ENCODE data around the gene KCNQ1.

DNA sequence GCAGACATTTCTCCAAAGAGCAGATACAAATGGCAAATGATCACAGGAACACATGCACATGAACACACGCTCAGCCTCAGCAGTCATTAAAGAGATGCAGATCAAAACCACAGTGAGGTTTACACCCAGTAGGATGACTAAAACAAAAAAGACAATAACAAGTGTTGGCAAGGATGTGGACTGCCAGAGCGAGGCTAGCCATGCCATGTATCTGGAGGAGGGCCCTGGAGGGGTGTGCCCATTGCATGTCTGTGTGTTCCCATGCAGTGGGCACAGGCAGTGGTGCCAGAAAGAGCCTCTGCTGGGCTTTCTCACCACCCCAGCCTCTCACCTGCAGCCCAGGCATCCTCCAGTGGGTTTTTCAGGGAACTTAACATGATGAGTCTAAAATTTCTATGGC is 309.2 kb downstream of the KCNQ1 start:
- TF ChIP-seq, protein P1, sequence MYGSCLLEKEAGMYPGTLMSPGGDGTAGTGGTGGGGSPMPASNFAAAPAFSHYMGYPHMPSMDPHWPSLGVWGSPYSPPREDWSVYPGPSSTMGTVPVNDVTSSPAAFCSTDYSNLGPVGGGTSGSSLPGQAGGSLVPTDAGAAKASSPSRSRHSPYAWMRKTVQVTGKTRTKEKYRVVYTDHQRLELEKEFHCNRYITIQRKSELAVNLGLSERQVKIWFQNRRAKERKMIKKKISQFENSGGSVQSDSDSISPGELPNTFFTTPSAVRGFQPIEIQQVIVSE (CRISPR knock-in tag; IDR thresholded peaks at IDR 0.05; ENCODE audit: borderline replicate concordance), result no peak
- TF ChIP-seq, protein P2, sequence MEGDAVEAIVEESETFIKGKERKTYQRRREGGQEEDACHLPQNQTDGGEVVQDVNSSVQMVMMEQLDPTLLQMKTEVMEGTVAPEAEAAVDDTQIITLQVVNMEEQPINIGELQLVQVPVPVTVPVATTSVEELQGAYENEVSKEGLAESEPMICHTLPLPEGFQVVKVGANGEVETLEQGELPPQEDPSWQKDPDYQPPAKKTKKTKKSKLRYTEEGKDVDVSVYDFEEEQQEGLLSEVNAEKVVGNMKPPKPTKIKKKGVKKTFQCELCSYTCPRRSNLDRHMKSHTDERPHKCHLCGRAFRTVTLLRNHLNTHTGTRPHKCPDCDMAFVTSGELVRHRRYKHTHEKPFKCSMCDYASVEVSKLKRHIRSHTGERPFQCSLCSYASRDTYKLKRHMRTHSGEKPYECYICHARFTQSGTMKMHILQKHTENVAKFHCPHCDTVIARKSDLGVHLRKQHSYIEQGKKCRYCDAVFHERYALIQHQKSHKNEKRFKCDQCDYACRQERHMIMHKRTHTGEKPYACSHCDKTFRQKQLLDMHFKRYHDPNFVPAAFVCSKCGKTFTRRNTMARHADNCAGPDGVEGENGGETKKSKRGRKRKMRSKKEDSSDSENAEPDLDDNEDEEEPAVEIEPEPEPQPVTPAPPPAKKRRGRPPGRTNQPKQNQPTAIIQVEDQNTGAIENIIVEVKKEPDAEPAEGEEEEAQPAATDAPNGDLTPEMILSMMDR (IDR thresholded peaks at IDR 0.05), result no peak
- TF ChIP-seq, protein P3, sequence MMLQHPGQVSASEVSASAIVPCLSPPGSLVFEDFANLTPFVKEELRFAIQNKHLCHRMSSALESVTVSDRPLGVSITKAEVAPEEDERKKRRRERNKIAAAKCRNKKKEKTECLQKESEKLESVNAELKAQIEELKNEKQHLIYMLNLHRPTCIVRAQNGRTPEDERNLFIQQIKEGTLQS (CRISPR knock-in tag; conservative IDR thresholded peaks at IDR 0.05), result no peak
- TF ChIP-seq, protein P4, sequence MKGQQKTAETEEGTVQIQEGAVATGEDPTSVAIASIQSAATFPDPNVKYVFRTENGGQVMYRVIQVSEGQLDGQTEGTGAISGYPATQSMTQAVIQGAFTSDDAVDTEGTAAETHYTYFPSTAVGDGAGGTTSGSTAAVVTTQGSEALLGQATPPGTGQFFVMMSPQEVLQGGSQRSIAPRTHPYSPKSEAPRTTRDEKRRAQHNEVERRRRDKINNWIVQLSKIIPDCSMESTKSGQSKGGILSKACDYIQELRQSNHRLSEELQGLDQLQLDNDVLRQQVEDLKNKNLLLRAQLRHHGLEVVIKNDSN (CRISPR knock-in tag; IDR thresholded peaks at IDR 0.05), result no peak
- TF ChIP-seq, protein P5, sequence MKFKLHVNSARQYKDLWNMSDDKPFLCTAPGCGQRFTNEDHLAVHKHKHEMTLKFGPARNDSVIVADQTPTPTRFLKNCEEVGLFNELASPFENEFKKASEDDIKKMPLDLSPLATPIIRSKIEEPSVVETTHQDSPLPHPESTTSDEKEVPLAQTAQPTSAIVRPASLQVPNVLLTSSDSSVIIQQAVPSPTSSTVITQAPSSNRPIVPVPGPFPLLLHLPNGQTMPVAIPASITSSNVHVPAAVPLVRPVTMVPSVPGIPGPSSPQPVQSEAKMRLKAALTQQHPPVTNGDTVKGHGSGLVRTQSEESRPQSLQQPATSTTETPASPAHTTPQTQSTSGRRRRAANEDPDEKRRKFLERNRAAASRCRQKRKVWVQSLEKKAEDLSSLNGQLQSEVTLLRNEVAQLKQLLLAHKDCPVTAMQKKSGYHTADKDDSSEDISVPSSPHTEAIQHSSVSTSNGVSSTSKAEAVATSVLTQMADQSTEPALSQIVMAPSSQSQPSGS (CRISPR knock-in tag; IDR thresholded peaks at IDR 0.05; ENCODE audit: borderline replicate concordance, low read depth), result no peak
- TF ChIP-seq EMX1 (CRISPR knock-in tag; IDR thresholded peaks at IDR 0.05) (no peak), ZNF423 (CRISPR knock-in tag; IDR thresholded peaks at IDR 0.05) (no peak), CBFB (CRISPR knock-in tag; IDR thresholded peaks at IDR 0.05; ENCODE audit: low read depth) (no peak), GABPB1 (CRISPR knock-in tag; IDR thresholded peaks at IDR 0.05) (no peak)
- TF ChIP-seq, protein P6, sequence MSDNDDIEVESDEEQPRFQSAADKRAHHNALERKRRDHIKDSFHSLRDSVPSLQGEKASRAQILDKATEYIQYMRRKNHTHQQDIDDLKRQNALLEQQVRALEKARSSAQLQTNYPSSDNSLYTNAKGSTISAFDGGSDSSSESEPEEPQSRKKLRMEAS (CRISPR knock-in tag; IDR thresholded peaks at IDR 0.05), result no peak

All from WTC11 (cell line).